Astrocyte (in vitro differentiated cells and primary cell): Measurements from ENCODE around the gene RNF123.

Experiments
- EZH2 ChIP-seq: IDR thresholded peaks from 2 replicates; pipeline ENCODE4 v1.6.1; 2012; ENCODE audit warnings: mild to moderate bottlenecking, low read length, inconsistent platforms; ENCODE audit not compliant: insufficient read depth
- TF ChIP-seq, protein P1 (sequence below): IDR thresholded peaks from 2 replicates; pipeline ENCODE4 v1.5.1; 2011; ENCODE audit warnings: low read depth, mild to moderate bottlenecking, inconsistent platforms, low read length, moderate library complexity; ENCODE audit not compliant: insufficient read depth

DNA sequence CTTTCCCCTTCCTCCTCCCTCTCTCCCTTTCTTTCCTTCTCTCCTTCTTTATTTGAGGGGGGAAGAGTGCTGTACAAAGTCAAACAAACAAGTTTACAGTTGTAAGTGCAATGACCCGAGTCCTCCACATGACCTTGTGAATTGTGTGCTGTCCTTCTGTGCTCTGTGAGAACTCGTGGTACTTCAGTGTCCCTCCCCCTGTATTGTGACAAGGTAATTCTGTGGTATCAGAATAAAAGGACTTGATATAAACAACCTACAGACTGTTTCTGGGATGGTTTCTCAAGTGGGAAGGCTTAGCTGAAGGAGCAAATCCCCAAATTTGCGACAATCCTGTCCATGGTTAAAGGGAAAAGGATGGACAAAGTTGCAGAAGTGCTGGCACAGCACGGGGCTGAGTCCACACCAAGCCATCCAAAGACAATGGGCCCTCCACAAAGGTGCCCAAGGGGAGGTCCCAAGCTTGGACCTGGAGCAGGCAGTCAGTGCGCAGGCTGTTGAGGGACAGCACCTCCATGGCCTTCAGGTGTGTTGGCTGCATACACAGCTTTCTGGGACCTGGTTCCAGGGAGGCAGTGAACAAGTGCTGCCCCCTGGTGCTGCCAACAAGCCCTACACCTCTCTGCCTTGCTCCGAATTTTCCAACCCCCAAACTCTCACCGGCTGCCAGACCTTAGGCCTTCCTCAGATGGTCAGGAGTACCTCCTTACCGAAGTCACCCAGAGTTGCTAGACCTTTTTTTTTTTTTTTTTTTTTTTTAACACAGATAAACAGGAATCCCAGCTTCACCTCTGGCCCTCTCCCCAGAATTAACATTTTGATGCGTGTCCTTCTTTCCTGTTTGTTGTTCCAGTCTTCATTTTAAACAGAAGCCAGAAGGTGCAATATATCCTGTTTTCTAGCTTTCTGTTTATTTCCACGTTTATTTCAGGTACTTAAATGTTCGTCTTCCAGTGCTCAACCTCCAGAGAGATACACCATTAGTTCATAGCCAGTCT lies 17.8 kb upstream of the RNF123 start:
- TF ChIP-seq, protein P1, sequence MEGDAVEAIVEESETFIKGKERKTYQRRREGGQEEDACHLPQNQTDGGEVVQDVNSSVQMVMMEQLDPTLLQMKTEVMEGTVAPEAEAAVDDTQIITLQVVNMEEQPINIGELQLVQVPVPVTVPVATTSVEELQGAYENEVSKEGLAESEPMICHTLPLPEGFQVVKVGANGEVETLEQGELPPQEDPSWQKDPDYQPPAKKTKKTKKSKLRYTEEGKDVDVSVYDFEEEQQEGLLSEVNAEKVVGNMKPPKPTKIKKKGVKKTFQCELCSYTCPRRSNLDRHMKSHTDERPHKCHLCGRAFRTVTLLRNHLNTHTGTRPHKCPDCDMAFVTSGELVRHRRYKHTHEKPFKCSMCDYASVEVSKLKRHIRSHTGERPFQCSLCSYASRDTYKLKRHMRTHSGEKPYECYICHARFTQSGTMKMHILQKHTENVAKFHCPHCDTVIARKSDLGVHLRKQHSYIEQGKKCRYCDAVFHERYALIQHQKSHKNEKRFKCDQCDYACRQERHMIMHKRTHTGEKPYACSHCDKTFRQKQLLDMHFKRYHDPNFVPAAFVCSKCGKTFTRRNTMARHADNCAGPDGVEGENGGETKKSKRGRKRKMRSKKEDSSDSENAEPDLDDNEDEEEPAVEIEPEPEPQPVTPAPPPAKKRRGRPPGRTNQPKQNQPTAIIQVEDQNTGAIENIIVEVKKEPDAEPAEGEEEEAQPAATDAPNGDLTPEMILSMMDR = peak; percentile 84
- no peak for TF ChIP-seq EZH2
